Measurements from ENCODE around the gene LRP4.

DNA sequence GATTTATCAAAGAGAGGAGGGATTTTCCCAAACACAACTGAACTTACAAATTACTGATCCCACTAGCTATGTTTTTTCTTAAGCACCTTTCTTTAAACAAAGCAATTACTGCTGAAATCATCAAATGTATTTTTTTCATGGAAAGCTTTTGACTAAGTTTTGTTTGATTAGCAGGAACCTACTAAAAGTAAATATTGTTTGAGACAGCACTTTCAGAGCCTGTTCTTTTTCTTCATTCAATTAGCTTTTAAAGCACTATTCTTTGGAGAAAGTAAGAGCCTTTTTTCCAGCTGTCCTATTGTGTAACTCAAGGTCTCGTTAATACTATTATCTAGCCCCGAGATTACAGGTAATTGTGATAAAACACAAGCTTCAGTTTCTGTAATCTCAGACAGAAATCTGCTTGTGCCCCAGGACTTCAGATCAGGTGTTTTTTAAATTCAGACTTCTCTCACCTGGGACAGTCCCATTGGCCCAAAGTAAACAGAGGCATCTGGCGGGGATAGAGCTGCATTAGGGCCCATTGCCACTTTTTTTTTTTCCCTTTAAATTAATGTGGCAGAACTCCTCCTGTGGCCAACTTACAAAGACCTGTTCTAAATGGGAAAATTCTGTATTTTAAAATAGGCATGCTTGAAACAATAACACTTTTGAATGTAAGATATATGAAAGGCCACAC is 29.2 kb upstream of the LRP4 start:
- no peak for TF ChIP-seq CTCF (IDR thresholded peaks at IDR 0.05 in 8 of 11, conservative IDR thresholded peaks at IDR 0.05 in 3 of 11)
- TF ChIP-seq POLR2AphosphoS5 (IDR thresholded peaks at IDR 0.05) = no peak

All from spleen (tissue), 7 donors.